HG03521 (cell line): ENCODE measurements around the gene PLEKHH1.
"Not testable (repeated sequence)": the region's sequence is repeated elsewhere in the genome, so short reads cannot be mapped to it uniquely, and the experiment has no call there.

Experiments
- ATAC-seq: cut with Tn5 transposase; IDR thresholded peaks from one replicate; pipeline ENCODE4 v1.9.1; 2021; ENCODE audit warnings: mild to moderate bottlenecking, moderate library complexity; ENCODE audit not compliant: unreplicated experiment

Gene PLEKHH1

DNA sequence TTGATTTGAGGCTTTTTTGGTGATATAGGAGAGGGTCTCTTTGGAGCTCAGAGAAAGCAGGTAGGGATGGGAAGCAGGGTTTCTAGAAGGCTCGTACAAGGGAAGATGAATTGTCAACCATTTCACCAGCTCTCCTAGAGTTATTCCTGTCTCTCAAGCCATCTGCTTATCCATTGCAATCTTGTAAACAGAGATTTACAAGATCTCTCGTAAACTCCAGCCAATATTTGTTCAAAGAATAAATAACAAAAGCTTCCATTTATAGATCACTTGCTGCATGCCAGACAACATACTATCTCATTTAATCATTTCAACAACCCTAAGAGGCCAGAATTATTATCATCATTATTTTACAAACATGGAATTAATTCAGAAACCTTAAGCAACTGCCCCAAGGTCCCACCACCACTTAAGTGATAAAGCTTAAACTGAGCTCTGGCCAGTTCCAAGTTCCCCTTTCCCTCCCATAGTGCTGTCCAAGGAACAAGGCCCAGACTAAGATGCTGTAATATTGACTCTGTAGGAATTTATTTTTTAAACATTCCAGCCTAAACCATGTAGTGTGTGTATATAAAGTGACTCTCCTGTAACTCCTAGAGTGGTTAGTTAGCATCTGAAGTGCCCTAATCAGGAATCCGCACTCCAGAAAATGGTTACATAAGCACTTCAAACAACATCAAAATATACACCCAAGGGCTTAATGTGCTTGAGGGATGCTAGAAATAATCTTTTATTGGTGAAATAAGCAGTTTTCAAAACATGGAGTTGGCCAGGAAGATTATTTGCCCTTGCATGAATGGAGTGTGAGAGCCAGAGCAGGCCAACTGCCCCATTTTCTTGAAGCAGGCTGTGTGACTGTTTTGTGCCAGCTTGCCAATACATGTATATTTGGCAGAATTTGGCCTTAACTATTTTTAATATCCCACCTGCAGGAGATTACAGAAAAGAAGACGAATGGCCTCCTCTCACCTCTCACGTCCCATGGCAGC, 2.8 kb upstream of the PLEKHH1 start:
- no peak for ATAC-seq

- no peak for ATAC-seq
Measured at GRCh38 chr14:67532606-67532997, 488 bp upstream of the PLEKHH1 start.

DNA sequence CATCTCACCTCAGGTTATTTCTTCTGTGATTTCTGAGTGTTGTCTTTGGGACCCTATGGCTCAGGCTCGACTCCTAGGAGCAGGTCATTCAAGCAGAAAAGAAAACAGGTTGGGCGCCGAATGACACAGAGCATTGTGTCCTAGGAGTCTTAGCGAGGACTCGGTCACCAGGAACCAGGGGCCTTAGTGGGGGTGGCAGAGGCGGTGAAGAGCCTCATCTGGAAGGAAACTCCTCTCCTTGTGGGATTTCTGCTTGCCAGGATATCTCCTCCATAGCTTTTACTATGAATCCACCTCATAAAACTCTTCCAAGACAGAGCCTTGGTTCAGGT, 630 bp downstream of the PLEKHH1 start:
- no peak for ATAC-seq

- no peak for ATAC-seq
Measured at GRCh38 chr14:67536087-67536486, 3.0 kb downstream of the PLEKHH1 start.

- ATAC-seq: no peak
Measured at GRCh38 chr14:67537736-67538135, 4.6 kb downstream of the PLEKHH1 start.

- ATAC-seq: no peak
Measured at GRCh38 chr14:67538501-67538900, 5.4 kb downstream of the PLEKHH1 start.

DNA sequence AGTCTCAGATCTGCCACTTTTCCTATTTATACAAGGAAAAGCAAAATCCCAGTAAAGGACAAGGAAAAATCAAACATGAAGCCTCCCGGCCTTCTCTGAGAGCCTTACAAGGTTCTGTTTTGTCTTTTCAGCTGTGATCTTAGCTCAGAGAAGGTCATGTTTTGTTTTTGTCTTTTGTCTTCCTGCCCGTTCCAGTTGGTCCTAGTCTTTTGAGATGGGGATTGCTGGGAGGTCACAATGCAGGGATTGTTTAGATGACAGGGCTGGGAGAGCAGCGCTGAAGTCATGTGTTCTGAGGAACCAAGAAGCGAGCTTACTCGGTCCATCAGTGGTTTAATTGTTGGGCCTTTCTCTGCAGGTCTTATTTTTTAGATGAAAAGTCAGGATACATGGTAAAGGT, 6.0 kb downstream of the PLEKHH1 start:
- ATAC-seq: no peak

DNA sequence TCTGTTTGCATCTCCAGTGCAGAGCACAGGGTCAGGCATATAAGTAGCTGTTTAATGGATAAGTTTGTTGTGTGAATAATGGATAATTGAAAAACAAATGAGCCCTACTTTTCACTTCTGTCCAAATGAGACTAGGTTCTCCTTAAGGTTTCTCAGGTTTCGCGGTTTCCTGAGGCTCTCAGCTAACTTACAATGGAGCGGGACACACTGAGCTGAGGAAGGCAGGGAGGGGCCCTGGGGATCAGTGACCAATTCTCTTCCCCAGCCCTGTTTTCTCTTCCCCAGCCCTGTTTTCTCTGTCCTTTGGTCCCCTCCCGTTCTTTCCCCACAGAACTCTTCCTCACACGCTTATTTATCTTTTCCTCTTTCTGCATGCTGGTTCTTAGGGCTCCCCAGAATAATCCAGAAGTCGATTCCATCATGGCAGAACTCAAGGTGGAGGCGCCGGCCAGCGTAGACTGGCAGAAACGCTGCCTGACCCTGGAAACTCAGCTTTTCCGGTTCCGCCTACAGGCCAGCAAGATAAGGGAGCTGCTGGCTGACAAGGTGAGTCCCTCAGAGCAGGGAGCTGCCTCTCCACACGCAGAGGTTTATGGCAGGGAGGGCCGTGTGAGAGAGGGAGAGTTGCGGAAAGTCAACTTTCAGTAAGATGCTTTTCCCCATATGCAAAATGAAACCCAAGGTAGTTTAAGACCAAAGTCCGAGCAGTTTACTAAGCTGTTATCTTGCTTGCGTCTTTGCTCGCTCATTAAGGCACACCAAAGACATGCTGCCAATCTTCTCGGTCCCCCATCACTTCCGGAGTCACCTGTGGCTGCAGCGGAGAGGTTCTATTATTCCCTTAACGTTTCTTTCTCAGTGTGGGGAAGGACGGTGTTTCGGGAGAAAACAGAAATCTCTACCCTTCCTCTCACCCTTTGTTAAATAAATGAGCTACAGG, 8.6 kb downstream of the PLEKHH1 start:
- ATAC-seq: no peak

DNA sequence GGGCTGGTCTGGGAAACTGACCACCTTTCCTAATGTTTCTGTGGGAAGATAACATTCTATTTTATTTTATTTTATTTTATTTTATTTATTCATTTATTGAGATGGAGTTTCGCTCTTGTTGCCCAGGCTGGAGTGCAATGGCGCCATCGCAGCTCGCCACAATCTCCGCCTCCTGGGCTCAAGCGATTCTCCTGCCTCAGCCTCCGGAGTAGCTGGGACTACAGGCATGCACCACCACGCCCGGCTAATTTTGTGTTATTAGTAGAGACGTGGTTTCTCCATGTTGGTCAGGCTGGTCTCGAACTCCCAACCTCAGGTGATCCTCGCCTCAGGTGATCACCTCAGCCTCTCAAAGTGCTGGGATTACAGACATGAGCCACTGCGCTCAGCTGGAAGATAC, 9.5 kb downstream of the PLEKHH1 start:
- not testable (repeated sequence) for ATAC-seq

DNA sequence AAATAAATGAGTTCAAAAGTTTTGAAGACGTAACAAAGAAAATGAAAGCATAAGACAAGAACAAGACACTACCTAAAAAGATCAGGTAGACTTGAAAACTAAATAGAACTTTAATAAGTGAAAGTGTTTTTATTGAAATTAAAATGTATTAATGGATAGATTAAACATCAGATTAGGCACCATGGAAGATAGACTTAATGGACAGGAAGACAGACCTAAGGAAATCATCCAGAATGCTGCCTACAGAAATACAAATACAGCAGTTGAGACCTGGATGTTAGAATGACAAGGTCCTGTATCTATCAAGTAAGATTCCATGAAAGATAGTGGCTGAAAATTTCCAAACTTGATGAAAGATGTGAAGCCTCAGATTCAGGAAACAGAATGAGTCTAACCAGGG, 11.5 kb downstream of the PLEKHH1 start:
- no peak for ATAC-seq

- ATAC-seq: no peak
Measured at GRCh38 chr14:67547224-67547780, 14.2 kb downstream of the PLEKHH1 start.

DNA sequence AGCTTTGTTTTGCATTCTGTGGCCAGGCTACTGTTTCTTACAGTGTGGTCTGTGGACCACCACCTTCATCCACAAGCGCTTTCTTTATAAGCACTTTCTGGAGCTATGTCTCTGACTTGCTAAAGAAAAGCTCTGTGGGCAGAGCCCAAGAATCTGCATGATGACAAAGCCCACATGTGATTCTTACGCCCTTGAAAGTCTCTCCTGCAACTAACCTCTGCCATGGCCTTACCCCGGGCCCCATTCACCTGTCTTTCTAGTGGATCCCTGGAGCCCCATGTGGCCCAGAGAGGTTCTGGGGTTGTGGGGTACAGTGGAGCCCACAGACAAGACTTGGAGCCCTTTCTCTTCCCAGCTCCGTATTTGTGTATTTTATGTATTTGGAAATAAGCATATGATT, 16.6 kb downstream of the PLEKHH1 start:
- ATAC-seq: no peak

DNA sequence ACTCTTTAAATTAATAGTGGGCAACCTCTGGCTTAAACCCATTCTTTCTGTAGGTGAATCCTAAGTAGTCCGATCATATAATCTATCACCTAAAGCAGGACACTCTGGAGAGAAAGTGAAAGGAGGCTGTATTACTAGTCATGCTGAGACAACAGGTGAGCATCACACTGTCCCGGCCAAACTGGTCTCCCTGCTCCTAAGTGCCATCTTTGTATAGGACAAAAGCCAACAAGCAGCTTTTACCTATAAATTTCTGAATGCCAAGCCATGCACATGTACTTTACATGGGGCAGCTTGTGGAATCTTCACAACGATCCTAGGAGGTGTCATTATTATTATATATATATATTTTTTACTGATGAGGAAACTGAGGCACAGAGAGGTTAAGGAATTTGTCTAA, 18.0 kb downstream of the PLEKHH1 start:
- no peak for ATAC-seq

GRCh38 chr14:67551940-67552339, 18.9 kb downstream of the PLEKHH1 start:
- ATAC-seq: no peak

- no peak for ATAC-seq
Measured at GRCh38 chr14:67553547-67553946, 20.5 kb downstream of the PLEKHH1 start.

DNA sequence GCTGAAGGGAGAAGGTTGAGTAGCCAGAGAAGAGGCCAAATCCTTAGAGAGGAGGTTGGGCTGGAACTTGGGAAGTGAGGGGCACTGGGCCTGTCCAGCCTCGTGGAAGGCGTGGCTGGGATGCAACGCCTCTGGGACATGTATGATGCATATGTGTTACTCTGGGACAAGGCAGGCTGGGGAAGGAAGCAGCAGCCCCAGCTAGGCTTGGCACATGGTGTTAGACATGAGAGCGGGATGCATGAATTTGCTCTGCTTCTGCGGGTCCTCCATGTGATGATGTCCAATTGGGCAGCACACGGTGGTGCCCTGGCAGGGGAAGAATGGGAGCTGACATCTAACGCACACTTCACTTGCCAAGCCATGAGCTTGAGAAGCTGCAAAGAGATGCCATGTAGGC, 21.3 kb downstream of the PLEKHH1 start:
- no peak for ATAC-seq

DNA sequence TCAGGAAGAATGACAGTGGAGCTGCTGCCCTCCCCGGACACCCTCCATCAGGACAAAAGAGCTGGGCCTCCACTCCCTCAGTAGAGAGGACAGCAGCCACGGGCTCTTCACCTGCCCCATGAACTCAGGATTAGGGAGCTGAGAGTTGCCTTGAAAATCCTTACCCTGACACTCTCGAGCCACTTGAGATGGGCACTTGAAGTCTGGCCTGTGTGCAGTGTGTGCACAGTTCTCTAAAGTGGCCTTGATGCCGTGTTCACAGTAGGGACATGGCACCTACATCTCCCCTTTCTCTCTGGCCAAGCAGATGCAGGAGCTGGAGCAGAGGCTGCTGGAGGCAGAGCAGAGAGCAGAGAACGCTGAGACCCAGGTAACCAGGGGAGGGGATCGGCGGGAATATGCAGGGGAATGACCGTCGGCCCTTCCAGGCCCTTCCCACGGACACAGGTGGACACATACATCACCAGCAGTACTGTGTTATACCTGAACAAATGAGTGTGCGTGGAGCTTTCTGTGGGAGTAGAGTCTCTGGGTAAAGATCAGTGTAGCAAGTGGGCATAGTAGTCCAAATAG, 22.5 kb downstream of the PLEKHH1 start:
- ATAC-seq: no peak

- ATAC-seq: no peak
Measured at GRCh38 chr14:67556671-67557070, 23.6 kb downstream of the PLEKHH1 start.

DNA sequence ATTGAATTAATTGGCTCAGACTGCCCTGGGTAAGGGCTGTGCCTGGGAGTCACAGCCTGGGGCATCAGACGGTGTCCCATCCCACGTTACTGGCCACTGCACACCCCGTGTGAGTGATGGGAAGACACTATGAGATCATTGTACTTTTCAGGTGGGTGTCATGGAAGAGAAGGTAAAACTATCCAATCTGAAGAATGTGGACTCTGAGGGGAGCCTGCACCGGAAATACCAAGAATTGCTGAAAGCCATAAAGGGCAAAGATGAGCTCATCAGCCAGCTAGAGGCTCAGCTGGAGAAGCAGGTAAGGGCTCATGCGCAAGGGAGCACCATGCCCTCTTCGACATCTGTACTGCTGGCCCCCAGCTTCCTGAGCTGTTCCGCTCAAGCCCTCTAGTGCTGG, 24.0 kb downstream of the PLEKHH1 start:
- no peak for ATAC-seq

DNA sequence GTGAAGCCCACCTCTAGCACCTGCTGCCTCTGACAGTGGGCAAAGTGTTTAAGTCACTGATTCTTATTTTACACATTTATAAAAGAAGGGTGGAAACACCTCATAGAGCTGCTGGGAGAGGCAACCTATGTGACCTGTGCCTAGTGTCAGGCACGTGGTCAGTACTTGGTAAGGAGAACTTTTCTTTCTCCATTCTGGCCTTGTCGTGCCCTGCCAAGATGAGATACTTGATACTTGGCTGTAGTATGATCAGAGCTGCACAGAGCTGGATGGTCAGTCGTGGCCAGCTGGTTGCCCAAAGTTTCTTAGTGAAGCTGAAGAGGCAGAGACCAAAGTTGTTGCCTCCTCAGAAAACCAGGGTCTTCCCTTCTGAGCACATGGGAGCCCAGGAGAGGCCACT, 24.6 kb downstream of the PLEKHH1 start:
- no peak for ATAC-seq

GRCh38 chr14:67559639-67560038, 26.5 kb downstream of the PLEKHH1 start:
- no peak for ATAC-seq
